GM11168 (cell line): ENCODE measurements around the gene UBE2R2.

Experiments used
- in situ Hi-C: fragments of 300-500 bp; cut with MboI; formaldehyde crosslinking; loops from one replicate; pipeline ENCODE4 v1.12.0; 2022; ENCODE audit warnings: low sequenced_read_pairs; ENCODE audit not compliant: unreplicated experiment

Gene UBE2R2

DNA sequence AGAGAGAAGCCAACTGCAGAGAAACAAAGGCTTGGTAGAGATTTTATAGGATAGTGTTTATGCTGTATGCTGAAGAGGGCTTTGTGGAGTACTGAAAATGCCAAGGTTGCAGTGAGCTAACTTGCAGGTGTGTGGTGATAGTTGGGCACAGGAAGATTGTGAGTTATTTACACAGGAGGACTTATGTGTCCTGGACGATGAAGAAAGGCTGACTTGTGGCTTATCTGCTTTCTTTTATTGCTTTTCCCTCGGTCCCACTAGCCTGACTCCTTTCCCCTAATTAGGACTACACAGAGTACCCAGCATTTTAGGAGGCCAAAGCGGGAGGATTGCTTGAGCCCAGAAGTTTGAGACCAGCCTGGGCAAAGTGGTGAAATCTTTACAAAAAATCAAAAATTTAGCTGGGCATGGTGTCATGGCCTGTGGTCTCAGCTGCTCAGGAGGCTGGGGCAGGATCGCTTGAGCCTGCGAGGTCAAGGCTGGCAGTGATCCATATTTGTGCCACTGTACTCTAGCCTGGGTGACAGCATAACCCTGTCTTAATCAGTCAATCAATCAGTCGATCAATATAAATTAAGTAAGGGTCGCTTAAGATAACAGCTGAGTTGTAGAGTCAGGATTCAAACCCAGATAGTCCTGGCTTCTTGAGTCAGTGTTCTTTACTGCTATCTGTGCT is 61.9 kb downstream of the UBE2R2 start:
- in situ Hi-C loops, result no loop called here

GRCh38 chr9:33880211-33881089 is 63.5 kb downstream of the UBE2R2 start:
- in situ Hi-C loops, result no loop called here

DNA sequence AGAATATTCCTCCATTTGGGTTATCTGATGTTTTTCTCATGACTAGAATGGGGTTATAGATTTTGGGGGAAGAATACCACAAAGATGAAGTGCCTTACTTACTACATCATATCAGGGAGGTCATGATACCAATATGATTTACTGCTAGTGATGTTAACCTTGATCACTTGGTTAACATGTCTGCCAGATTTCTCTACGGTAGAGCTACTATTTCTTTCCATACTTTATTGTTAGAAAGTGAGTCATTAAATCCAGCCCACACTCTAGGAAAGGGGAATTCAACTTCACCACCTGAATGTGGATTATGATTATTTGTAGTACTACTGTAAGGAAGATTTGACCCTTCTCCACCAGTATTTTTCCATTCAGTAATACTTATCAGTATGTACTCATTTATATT is 64.7 kb downstream of the UBE2R2 start:
- in situ Hi-C loops, result no loop called here

GRCh38 chr9:33884856-33885701 is 68.1 kb downstream of the UBE2R2 start:
- in situ Hi-C loops, result no loop called here

DNA sequence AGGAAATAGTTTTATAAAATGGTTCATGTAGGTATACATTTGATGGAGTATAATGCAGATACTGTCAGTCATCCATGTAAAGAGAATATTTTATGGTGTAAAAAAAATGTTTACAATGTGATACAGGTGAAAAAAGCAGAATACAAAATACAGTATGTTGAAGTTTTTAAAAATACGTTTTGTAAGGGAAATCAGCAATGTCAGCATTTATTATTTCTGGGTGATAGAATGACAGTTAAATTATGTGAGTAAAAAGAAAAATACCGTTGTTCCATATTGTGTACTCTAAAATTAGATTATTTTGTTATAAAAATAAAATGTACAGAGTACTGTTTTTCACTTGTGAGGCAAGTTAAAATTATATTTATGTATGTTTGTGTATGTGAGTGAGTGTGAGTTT is 69.0 kb downstream of the UBE2R2 start:
- in situ Hi-C loops, result no loop called here

- in situ Hi-C loops, result no loop called here
Observed at GRCh38 chr9:33893861-33894260, 76.9 kb downstream of the UBE2R2 start.

DNA sequence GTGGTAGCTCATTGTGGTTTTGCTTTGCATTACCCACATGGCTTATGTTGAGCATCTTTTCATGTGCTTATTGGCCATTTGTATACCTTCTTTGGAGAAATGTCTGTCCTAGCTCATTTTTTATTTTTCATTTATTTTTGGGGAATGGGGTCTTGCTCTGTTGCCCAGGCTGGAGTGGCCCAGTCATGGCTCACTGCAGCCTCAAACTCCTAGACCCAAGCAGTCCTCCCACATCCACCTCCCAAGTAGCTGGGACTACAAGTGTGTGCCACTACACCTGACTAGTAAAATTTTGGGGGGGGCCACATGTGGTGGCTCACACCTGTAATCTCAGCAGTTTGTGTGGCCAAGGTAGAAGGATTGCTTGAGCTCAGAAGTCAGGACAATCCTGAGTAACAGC is 77.4 kb downstream of the UBE2R2 start:
- in situ Hi-C loops, result no loop called here

DNA sequence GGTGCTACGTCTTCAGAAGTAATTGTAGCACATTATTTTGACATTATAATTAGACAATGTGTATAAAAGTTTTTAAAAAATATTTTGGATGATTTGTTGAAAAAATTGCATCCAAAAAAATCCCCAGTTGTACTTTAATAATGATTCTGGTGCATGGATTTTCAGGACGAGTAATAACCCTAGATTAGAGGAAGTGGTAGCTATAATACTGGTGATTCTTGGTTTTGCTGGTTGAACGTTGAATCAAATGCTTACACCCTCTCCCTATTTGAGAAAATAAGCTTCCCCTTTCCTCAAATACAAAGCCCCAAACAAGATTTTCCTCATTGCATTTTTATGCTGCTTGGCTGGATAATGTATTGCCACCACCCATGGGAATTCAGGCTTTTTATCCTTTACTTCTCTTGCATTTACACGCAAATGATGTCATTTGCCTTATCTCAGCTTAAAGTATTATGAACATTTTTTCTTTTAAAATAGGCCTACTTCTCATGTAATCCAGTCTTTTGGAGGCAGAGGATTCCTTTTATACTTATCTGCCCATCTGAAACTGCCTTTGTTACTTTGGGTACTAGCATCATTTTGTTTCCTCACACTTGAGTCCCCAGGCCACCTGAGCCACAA is 86.3 kb downstream of the UBE2R2 start:
- in situ Hi-C loops, result no loop called here

- in situ Hi-C loops, result no loop called here
Observed at GRCh38 chr9:33905137-33905536, 88.2 kb downstream of the UBE2R2 start.

DNA sequence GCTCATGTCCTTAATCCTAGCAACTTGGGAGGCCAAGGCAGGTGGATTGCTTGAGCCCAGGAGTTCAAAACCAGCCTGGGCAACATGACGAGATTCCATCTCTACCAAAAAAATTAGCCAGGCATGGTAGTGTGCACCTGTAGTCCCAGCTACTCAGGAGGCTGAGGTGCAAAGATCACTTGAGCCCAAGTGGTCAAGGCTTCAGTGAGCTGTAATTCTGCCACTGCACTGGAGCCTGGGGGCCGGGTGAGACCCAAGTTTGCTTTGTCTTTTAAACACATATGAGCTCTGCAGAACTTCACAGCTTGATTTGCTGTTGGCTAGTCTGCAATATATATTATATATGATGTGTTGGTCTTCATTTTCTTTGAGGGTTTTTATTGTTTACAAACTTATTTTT is 89.8 kb downstream of the UBE2R2 start:
- in situ Hi-C loops, result no loop called here

DNA sequence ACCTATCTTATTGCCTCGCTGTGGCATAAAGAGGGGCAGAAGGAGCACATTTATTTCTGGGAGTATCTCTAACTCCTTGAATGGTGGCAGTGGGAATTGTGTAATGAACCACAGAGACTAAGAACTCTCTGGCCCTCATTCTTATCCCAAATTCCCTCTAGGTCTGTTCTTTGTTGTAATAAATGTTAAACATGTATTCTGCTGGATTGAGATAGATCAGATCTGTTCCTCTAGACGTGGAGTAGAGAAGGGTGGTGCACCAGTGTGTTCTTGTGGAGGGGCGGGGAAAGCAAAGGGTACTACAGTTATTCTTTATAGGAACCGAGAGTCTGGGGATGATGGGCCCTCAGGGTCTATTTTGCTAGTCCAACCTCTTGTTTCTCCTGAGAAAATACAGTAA is 90.4 kb downstream of the UBE2R2 start:
- in situ Hi-C loops, result no loop called here

DNA sequence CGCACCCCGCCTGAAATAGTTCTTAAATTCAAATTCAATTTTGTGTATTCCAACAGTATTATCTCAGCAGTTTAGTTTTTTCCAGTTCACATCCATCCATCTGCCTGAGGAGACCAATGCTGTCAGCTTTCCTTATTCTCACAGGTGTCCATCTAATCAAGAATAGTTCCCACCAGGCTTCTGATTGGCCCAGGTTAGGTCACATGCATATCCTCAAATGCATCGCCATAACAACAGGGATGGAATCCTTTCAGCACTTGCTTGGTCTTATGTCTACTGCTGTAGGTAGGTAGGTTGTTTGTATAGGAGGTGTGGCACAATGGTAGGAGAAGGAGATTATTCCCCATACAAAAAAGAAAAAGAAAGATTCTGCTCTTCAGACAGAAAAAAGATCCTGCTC is 91.2 kb downstream of the UBE2R2 start:
- in situ Hi-C loops, result no loop called here

GRCh38 chr9:33908749-33909148 is 91.8 kb downstream of the UBE2R2 start:
- in situ Hi-C loops, result no loop called here

- in situ Hi-C loops, result no loop called here
Observed at GRCh38 chr9:33913541-33913940, 96.6 kb downstream of the UBE2R2 start.

DNA sequence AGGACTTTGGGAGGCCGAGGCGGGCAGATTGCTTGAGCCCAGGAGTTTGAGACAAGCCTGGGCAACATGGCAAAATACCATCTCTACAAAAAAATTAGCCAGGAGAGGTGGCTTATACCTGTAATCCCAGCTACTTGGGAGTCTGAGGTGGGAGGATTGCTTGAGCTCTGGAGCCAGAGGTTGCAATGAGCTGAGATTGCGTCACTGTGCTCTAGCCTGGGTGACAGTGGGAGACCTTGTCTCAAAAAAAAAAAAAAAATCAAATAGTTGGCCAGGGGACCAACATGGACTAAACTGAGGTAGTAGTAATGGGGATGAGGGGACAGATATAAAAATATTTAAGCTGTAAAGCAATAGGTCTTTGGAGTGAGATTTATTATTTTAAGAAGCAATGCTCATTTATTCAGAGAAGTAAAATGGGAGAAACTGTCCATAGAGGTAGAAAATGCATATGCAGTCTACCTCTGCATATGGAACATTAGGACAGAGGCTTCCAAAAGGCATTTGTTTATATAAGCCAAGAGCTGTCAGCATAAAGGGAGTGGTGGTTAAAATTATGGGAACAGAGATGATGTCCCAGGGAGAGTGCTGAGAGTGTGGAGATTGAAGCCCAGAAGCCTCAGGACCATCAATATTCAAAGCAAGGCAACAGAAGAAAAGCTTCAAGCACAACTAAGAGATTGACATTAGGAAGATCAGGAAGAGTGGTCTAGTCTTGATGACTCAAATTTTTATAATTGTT is 98.1 kb downstream of the UBE2R2 start:
- in situ Hi-C loops, result no loop called here

- in situ Hi-C loops, result no loop called here
Observed at GRCh38 chr9:33917036-33917435, 100.1 kb downstream of the UBE2R2 start.

GRCh38 chr9:33919276-33919897 is 102.4 kb downstream of the UBE2R2 start:
- in situ Hi-C loops, result no loop called here

DNA sequence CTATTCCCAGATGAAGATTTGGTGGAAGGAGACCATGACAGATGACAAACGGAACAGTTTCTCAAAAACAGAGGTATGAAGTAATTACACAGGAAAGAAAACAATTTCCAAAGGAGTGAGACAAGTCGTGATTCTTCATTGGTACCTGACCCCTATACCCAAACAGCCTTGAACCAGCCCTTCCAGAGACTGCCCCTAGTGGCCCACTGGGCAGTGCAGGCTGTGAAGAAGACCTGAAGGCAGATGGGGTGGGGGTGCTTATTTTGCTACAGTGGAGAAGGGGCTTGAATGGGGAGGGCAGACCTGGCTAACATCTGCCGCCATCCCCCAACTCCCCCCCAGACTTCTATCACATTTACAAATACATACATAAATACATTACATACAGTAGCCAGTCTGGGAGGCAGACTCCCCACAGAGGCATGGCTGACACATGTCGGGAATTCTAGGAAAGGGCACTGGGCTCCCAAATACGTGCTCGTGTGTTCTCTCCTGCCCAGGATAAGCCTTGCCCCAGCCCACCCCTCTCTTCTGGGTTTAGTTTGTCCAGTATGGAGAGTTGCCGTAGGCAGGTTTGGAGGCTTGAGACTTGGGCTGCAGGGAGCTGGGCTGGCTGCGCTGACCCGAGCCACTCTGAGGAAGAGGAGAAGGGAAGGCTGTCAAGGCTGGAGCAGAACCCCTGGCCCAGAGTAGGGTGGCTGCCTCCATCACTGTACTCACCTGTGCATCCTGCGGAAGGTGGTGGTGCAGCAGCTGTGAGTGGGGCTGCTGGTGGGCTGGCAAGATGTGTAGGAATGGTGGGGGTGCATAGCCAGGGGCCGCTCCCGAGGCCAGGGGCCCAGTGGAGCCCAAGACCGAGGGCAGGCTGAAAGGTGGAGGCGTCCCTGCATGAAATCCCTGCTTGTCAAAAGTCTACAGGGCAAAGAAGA is 105.3 kb downstream of the UBE2R2 start:
- in situ Hi-C loops, result no loop called here
